IMR-90 (cell line): Measurements from ENCODE around the gene RHO. TPM values are rescaled to one million over a fixed set of nuclear protein-coding genes. Genes with fewer than 3 reads are reported as not detected.

Source experiments
- ATAC-seq: fragments of 200-7000 bp; cut with Tn5 transposase; 2 replicates; pipeline ENCODE4 v1.9.1; 2020; ENCODE audit warnings: low read depth, mild to moderate bottlenecking, moderate library complexity
- BruUV-seq: library from RNA; stranded (reverse); fragments of 400-500 nt; replicated peaks from 2 replicates; lab custom pipeline; 2021; lab: Mats Ljungman, UMichigan
- CTCF ChIA-PET: fragments of 300-600 bp; formaldehyde crosslinking; extraction: SDS; loops from one replicate; lab custom pipeline; 2021; ENCODE audit warnings: antibody characterized with exemption; lab: Yijun Ruan, JAX
- POLR2A ChIA-PET: fragments of 300-600 bp; sonication (Branson Sonifier 250); formaldehyde crosslinking; loops from one replicate; lab custom pipeline; 2022; ENCODE audit warnings: antibody characterized with exemption; ENCODE audit not compliant: unreplicated experiment; lab: Charles Lee
- DNase-seq: peaks from one replicate; pipeline ENCODE4 v3.0.0; 2013
- H2AFZ ChIP-seq: replicated peaks from 2 replicates; pipeline ENCODE3; 2013; ENCODE audit warnings: low read length, mild to moderate bottlenecking; ENCODE audit not compliant: poor library complexity
- H2AK5ac ChIP-seq: 2 replicates; pipeline ENCODE4 v1.6.1; 2013; ENCODE audit warnings: low read depth, low read length, inconsistent platforms
- H2AK9ac ChIP-seq: replicated peaks from 2 replicates; pipeline ENCODE3; 2013; ENCODE audit warnings: mild to moderate bottlenecking, low read depth, low read length, moderate library complexity; ENCODE audit not compliant: poor library complexity
- H2BK120ac ChIP-seq: 2 replicates; pipeline ENCODE4 v1.6.1; 2013; ENCODE audit warnings: low read depth, low read length, inconsistent platforms
- H2BK15ac ChIP-seq: 3 replicates; pipeline ENCODE4 v1.6.1; 2013; ENCODE audit warnings: low read depth, low read length, inconsistent platforms
- H2BK20ac ChIP-seq: 2 replicates; pipeline ENCODE4 v1.6.1; 2013; ENCODE audit warnings: low read depth, mild to moderate bottlenecking, inconsistent platforms, low read length, moderate library complexity
- H2BK5ac ChIP-seq: 2 replicates; pipeline ENCODE4 v1.6.1; 2013; ENCODE audit warnings: mild to moderate bottlenecking, low read depth, low read length, inconsistent platforms; ENCODE audit not compliant: poor library complexity, severe bottlenecking
- H3K14ac ChIP-seq: replicated peaks from 2 replicates; pipeline ENCODE4 v1.6.1; 2013; ENCODE audit warnings: low read depth, low read length, inconsistent platforms
- H3K18ac ChIP-seq: 2 replicates; pipeline ENCODE4 v1.6.1; 2013; ENCODE audit warnings: low read depth, low read length, control low read depth
- H3K23ac ChIP-seq: 2 replicates; pipeline ENCODE4 v1.6.1; 2013; ENCODE audit warnings: low read depth, low read length, inconsistent platforms
- H3K27ac ChIP-seq: 2 replicates; pipeline ENCODE4 v1.5.1; 2013; ENCODE audit warnings: mild to moderate bottlenecking, control low read depth, low read length; ENCODE audit not compliant: insufficient read depth
- H3K27me3 ChIP-seq: 2 replicates; pipeline ENCODE4 v1.6.1; 2013; ENCODE audit warnings: low read length; ENCODE audit not compliant: control insufficient read depth, insufficient read depth
- H3K36me3 ChIP-seq: 2 replicates; pipeline ENCODE4 v1.6.1; 2013; ENCODE audit warnings: low read length, mixed read lengths; ENCODE audit not compliant: control insufficient read depth, insufficient read depth
- H3K4ac ChIP-seq: 2 replicates; pipeline ENCODE4 v1.6.1; 2013; ENCODE audit warnings: low read depth, low read length, inconsistent platforms
- H3K4me1 ChIP-seq: 2 replicates; pipeline ENCODE4 v1.6.1; 2013; ENCODE audit warnings: low read length, mixed read lengths; ENCODE audit not compliant: control insufficient read depth, insufficient read depth
- H3K4me2 ChIP-seq: 2 replicates; pipeline ENCODE4 v1.6.1; 2013; ENCODE audit warnings: low read depth, mild to moderate bottlenecking, control low read depth, low read length, moderate library complexity
- H3K4me3 ChIP-seq: 2 replicates; pipeline ENCODE4 v1.5.1; 2013; ENCODE audit warnings: low read depth, mild to moderate bottlenecking, control low read depth, low read length, moderate library complexity; ENCODE audit not compliant: insufficient read depth
- H3K56ac ChIP-seq: 2 replicates; pipeline ENCODE4 v1.6.1; 2013; ENCODE audit warnings: low read length, inconsistent platforms; ENCODE audit not compliant: insufficient read depth; ENCODE audit errors: extremely low read depth
- H3K79me1 ChIP-seq, 2 experiments: 2 replicates each; pipeline ENCODE4 v1.6.1; 2013; ENCODE audit warnings: low read length in 2 of 2, inconsistent platforms in 1 of 2, low read depth in 1 of 2
- H3K9ac ChIP-seq: 2 replicates; pipeline ENCODE4 v1.6.1; 2013; ENCODE audit warnings: low read depth, low read length, control low read depth
- H3K9me1 ChIP-seq: 2 replicates; pipeline ENCODE4 v1.6.1; 2013; ENCODE audit warnings: low read length, inconsistent platforms; ENCODE audit not compliant: insufficient read depth
- H3K9me3 ChIP-seq: 2 replicates; pipeline ENCODE4 v1.6.1; 2013; ENCODE audit warnings: low read length; ENCODE audit not compliant: control insufficient read depth, insufficient read depth
- H4K20me1 ChIP-seq: 2 replicates; pipeline ENCODE4 v1.6.1; 2013; ENCODE audit warnings: low read length, inconsistent platforms; ENCODE audit not compliant: insufficient read depth
- H4K5ac ChIP-seq: 2 replicates; pipeline ENCODE4 v1.6.1; 2013; ENCODE audit warnings: mild to moderate bottlenecking, low read depth, low read length, control low read depth
- H4K8ac ChIP-seq, 2 experiments: 2 replicates each; pipeline ENCODE4 v1.6.1; 2013; ENCODE audit warnings: low read depth in 2 of 2, low read length in 2 of 2, control low read depth in 1 of 2, inconsistent platforms in 1 of 2
- H4K91ac ChIP-seq: 2 replicates; pipeline ENCODE4 v1.6.1; 2013; ENCODE audit warnings: low read depth, low read length, inconsistent platforms; ENCODE audit not compliant: insufficient read depth
- CEBPB ChIP-seq: IDR thresholded peaks from 2 replicates; pipeline ENCODE4 v1.6.1; 2012; ENCODE audit warnings: low read depth, low read length, improper control_type of control experiment
- CHD1 ChIP-seq: IDR thresholded peaks from 2 replicates; pipeline ENCODE4 v1.6.1; 2012; ENCODE audit warnings: low read depth, low read length, improper control_type of control experiment
- FOS ChIP-seq: fragments of 150-350 bp; IDR thresholded peaks from 2 replicates; pipeline ENCODE4 v1.6.1; 2016; ENCODE audit warnings: low read depth, low read length
- MAFK ChIP-seq: IDR thresholded peaks from 2 replicates; pipeline ENCODE4 v1.6.1; 2012; ENCODE audit warnings: low read depth, low read length, improper control_type of control experiment
- MXI1 ChIP-seq: IDR thresholded peaks from 2 replicates; pipeline ENCODE4 v1.6.1; 2012; ENCODE audit warnings: low read depth, mild to moderate bottlenecking, low read length, moderate library complexity, borderline replicate concordance
- POLR2A ChIP-seq: IDR thresholded peaks from 2 replicates; pipeline ENCODE4 v1.6.1; 2012; ENCODE audit warnings: mild to moderate bottlenecking, low read depth, low read length
- SMC3 ChIP-seq: fragments of 150-350 bp; IDR thresholded peaks from 2 replicates; pipeline ENCODE4 v1.6.1; 2016; ENCODE audit warnings: low read depth, mild to moderate bottlenecking, antibody characterized with exemption, low read length, moderate library complexity
- WGBS, 2 experiments: methylation state at CpG; one replicate each; pipeline versions ENCODE4 v1.1.5 to v1.1.7; 2013; ENCODE audit warnings: missing lambda C conversion rate in 2 of 2; ENCODE audit not compliant: insufficient read length in 1 of 2; ENCODE audit errors: extremely low coverage in 2 of 2; 5-methylcytosine and 5-hydroxymethylcytosine counted together
- dilution Hi-C: fragments of 300-500 bp; cut with HindIII; formaldehyde crosslinking; loops from one replicate; pipeline ENCODE4 v1.14.3; 2018; ENCODE audit warnings: low sequenced_read_pairs; ENCODE audit not compliant: unreplicated experiment
- in situ Hi-C: fragments of 300-500 bp; cut with MboI; formaldehyde crosslinking; loops from 3 replicates; pipeline ENCODE4 v1.14.3; 2019; ENCODE audit warnings: low sequenced_read_pairs, inconsistent platforms, mixed read lengths
- intact Hi-C: fragments of 100-400 bp; cut with micrococcal nuclease; formaldehyde crosslinking; loops from 2 replicates; pipeline ENCODE4 v1.10.0; 2022
- polyA plus RNA-seq, 3 experiments: library from polyadenylated mRNA; depleted of rRNA; stranded (reverse); fragments of >200 nt; gene quantifications; 2 replicates each; pipeline ENCODE4 v1.2.3, GENCODE V29; 2012; ENCODE audit warnings: low replicate concordance in 1 of 3
- total RNA-seq: library from RNA; depleted of rRNA; stranded (reverse); fragments of >200 nt; gene quantifications from 2 replicates; pipeline ENCODE4 v1.2.3, GENCODE V29; 2012
- TF ChIP-seq, protein P1 (sequence below): fragments of 150-350 bp; IDR thresholded peaks from 2 replicates; pipeline ENCODE4 v1.6.1; 2017; ENCODE audit warnings: mild to moderate bottlenecking, antibody characterized with exemption, low read length, low read depth
- TF ChIP-seq, protein P2 (sequence below): conservative IDR thresholded peaks from 2 replicates; pipeline ENCODE4 v1.5.1; 2012; ENCODE audit warnings: mild to moderate bottlenecking, low read depth, low read length, improper control_type of control experiment

RHO gene
- total and polyA plus RNA-seq, 2 of the 4 experiments (the other 2 are of a cell fraction), result not detected

- Histone ChIP-seq H2AFZ (no peak overlapping the region), H4K5ac (no peak overlapping the region), H3K4me1 (no peaks in the 10 kb centered on the region), H3K9me3 (no peaks in the 10 kb centered on the region), H3K18ac (no peak overlapping the region), H3K23ac (no peak overlapping the region), H3K79me1 (no peaks in the 10 kb centered on the region), H3K27me3 (no peaks in the 10 kb centered on the region), H2AK5ac (no peak overlapping the region), H3K27ac (no peak overlapping the region), H2AK9ac (no peak overlapping the region), H2BK15ac (no peak overlapping the region), H3K4me2 (no peak overlapping the region), H4K8ac (no peak overlapping the region), H3K4ac (no peak overlapping the region), H3K56ac (no peak overlapping the region), H3K14ac (no peak overlapping the region), H4K20me1 (no peaks in the 10 kb centered on the region), H3K9me1 (peaks cover 3% of the 10 kb centered on the region; the same call in 1 of the 2 replicates), H2BK5ac (no peak overlapping the region), H3K4me3 (no peak overlapping the region), H3K36me3 (peaks cover 17% of the 10 kb centered on the region; the same call in 1 of the 2 replicates), H2BK20ac (no peak overlapping the region), H4K91ac (no peak overlapping the region), H3K9ac (no peak overlapping the region), H2BK120ac (no peak overlapping the region)
- CTCF ChIA-PET, result no interaction called here
- BruUV-seq, result no TSS peak
- dilution Hi-C loops, result no loop called here
- POLR2A ChIA-PET, result no interaction called here
- intact Hi-C loops, result no loop called here
- 86% methylated on average over 4 of the region's 7 CpGs; no CpG with 5 or more reads in 1 of the 2 experiments for WGBS, 2 experiments
- ATAC-seq (no peak), DNase-seq (no peak)
- in situ Hi-C loops, result no loop called here
- no peak for TF ChIP-seq FOS
- TF ChIP-seq SMC3, result no peak
- no peak for TF ChIP-seq POLR2A
- TF ChIP-seq CEBPB, result no peak
- TF ChIP-seq, protein P1, sequence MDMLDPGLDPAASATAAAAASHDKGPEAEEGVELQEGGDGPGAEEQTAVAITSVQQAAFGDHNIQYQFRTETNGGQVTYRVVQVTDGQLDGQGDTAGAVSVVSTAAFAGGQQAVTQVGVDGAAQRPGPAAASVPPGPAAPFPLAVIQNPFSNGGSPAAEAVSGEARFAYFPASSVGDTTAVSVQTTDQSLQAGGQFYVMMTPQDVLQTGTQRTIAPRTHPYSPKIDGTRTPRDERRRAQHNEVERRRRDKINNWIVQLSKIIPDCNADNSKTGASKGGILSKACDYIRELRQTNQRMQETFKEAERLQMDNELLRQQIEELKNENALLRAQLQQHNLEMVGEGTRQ, result no peak
- TF ChIP-seq, protein P2, sequence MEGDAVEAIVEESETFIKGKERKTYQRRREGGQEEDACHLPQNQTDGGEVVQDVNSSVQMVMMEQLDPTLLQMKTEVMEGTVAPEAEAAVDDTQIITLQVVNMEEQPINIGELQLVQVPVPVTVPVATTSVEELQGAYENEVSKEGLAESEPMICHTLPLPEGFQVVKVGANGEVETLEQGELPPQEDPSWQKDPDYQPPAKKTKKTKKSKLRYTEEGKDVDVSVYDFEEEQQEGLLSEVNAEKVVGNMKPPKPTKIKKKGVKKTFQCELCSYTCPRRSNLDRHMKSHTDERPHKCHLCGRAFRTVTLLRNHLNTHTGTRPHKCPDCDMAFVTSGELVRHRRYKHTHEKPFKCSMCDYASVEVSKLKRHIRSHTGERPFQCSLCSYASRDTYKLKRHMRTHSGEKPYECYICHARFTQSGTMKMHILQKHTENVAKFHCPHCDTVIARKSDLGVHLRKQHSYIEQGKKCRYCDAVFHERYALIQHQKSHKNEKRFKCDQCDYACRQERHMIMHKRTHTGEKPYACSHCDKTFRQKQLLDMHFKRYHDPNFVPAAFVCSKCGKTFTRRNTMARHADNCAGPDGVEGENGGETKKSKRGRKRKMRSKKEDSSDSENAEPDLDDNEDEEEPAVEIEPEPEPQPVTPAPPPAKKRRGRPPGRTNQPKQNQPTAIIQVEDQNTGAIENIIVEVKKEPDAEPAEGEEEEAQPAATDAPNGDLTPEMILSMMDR, result no peak
- TF ChIP-seq CHD1, result no peak
- no peak for TF ChIP-seq MAFK
- TF ChIP-seq MXI1, result no peak
Measured at GRCh38 chr3:129517516-129517915, 10.9 kb upstream of the RHO start.
